H1 (cell line): ENCODE measurements around the gene UBAP2. TPM values are rescaled to one million over a fixed set of nuclear protein-coding genes. Genes with fewer than 3 reads are reported as not detected.

ENCODE experiments used
- CTCF ChIA-PET: fragments of 300-600 bp; sonication (Branson Sonifier 250); formaldehyde crosslinking; loops from one replicate; lab custom pipeline; 2021; ENCODE audit not compliant: partially characterized antibody; lab: Charles Lee
- POLR2A ChIA-PET: fragments of 300-600 bp; sonication (Branson Sonifier 250); formaldehyde crosslinking; loops from one replicate; lab custom pipeline; 2021; ENCODE audit warnings: inconsistent platforms; ENCODE audit not compliant: partially characterized antibody; lab: Charles Lee
- DNase-seq, 2 experiments: peaks; one replicate each; pipeline versions ENCODE4 v3.0.0 to v3.0.0-alpha.2; 2010 to 2022; ENCODE audit warnings: low spot score in 2 of 2, low read depth in 1 of 2, mixed read lengths in 1 of 2
- FAIRE-seq: peaks from 2 replicates; lab custom pipeline; 2011; peaks lifted over from hg19 to GRCh38; lab: Jason Lieb, UNC
- H2AFZ ChIP-seq: 2 replicates; pipeline ENCODE4 v1.8.1; 2012; ENCODE audit warnings: low read length, inconsistent platforms
- H2AK5ac ChIP-seq: 2 replicates; pipeline ENCODE4 v1.6.1; 2013; ENCODE audit warnings: low read depth, low read length
- H2BK120ac ChIP-seq: replicated peaks from 2 replicates; pipeline ENCODE3; 2013; ENCODE audit warnings: low read depth, low read length, inconsistent platforms
- H2BK12ac ChIP-seq: 2 replicates; pipeline ENCODE4 v1.6.1; 2013; ENCODE audit warnings: low read depth, low read length
- H2BK15ac ChIP-seq: 2 replicates; pipeline ENCODE4 v1.6.1; 2013; ENCODE audit warnings: low read length
- H2BK20ac ChIP-seq: 2 replicates; pipeline ENCODE4 v1.6.1; 2013; ENCODE audit warnings: low read length
- H2BK5ac ChIP-seq: 2 replicates; pipeline ENCODE4 v1.6.1; 2013; ENCODE audit warnings: low read depth, low read length
- H3K14ac ChIP-seq: 2 replicates; pipeline ENCODE4 v1.6.1; 2013; ENCODE audit warnings: inconsistent platforms; ENCODE audit not compliant: insufficient read length
- H3K18ac ChIP-seq: 2 replicates; pipeline ENCODE4 v1.6.1; 2013; ENCODE audit warnings: low read length; ENCODE audit errors: extremely low read depth
- H3K23ac ChIP-seq: 2 replicates; pipeline ENCODE4 v1.6.1; 2013; ENCODE audit warnings: inconsistent platforms; ENCODE audit not compliant: insufficient read length
- H3K23me2 ChIP-seq: 2 replicates; pipeline ENCODE4 v1.6.1; 2013; ENCODE audit warnings: low read depth, low read length
- H3K27ac ChIP-seq: 2 replicates; pipeline ENCODE4 v1.6.1; 2011; ENCODE audit warnings: low read depth, low read length, inconsistent platforms
- H3K27me3 ChIP-seq, 4 experiments: replicated peaks in 1 of 4; 1 replicate in 1 of 4; 2 replicates in 3 of 4; pipeline versions ENCODE4 v1.6.1 to v1.8.1; 2011 to 2013; ENCODE audit warnings: low read length in 3 of 4, mild to moderate bottlenecking in 3 of 4, inconsistent platforms in 2 of 4, mixed read lengths in 2 of 4, moderate library complexity in 1 of 4; ENCODE audit not compliant: control insufficient read depth in 3 of 4, insufficient read depth in 3 of 4; ENCODE audit errors: extremely low read depth in 1 of 4
- H3K36me3 ChIP-seq, 4 experiments: 2 replicates each; pipeline versions ENCODE4 v1.6.1 to v1.8.1; 2011 to 2013; ENCODE audit warnings: mild to moderate bottlenecking in 4 of 4, low read length in 3 of 4, moderate library complexity in 2 of 4, control low read depth in 1 of 4, inconsistent platforms in 1 of 4; ENCODE audit not compliant: insufficient read depth in 4 of 4, control insufficient read depth in 2 of 4
- H3K4ac ChIP-seq: replicated peaks from 2 replicates; pipeline ENCODE3; 2013; ENCODE audit warnings: low read length, low read depth, mixed read lengths, inconsistent platforms; ENCODE audit not compliant: insufficient read length
- H3K4me1 ChIP-seq, 4 experiments: replicated peaks in 1 of 4; 1 replicate in 1 of 4; 2 replicates in 3 of 4; pipeline versions ENCODE4 v1.6.1 to v1.8.1; 2011 to 2013; ENCODE audit warnings: low read length in 3 of 4, inconsistent platforms in 2 of 4, mixed read lengths in 1 of 4; ENCODE audit not compliant: insufficient read depth in 4 of 4, control insufficient read depth in 3 of 4
- H3K4me2 ChIP-seq, 2 experiments: 2 replicates each; pipeline versions ENCODE4 v1.6.1 to v1.8.1; 2011 to 2013; ENCODE audit warnings: low read depth in 2 of 2, low read length in 2 of 2, control low read depth in 1 of 2, inconsistent platforms in 1 of 2, mild to moderate bottlenecking in 1 of 2; ENCODE audit not compliant: insufficient read depth in 1 of 2
- H3K4me3 ChIP-seq, 4 experiments: fragments of 200-600, 300-600 bp in 1 of 4; sonication (generic), shearing (Covaris generic), sonication (Bioruptor Twin) in 1 of 4; 2 replicates each; pipeline versions ENCODE4 v1.5.1 to v1.8.1; 2011 to 2016; ENCODE audit warnings: low read length in 4 of 4, low read depth in 3 of 4, control low read depth in 2 of 4, inconsistent platforms in 2 of 4, mild to moderate bottlenecking in 2 of 4, mixed read lengths in 1 of 4, moderate library complexity in 1 of 4; ENCODE audit not compliant: insufficient read depth in 2 of 4; ENCODE audit errors: extremely low read depth in 1 of 4
- H3K56ac ChIP-seq: replicated peaks from 2 replicates; pipeline ENCODE3; 2013; ENCODE audit warnings: low read depth, mild to moderate bottlenecking, mixed read lengths, low read length, inconsistent platforms; ENCODE audit not compliant: insufficient read length
- H3K79me1 ChIP-seq: 2 replicates; pipeline ENCODE4 v1.6.1; 2013; ENCODE audit warnings: low read depth, low read length, control low read depth
- H3K79me2 ChIP-seq, 2 experiments: 2 replicates each; pipeline versions ENCODE4 v1.6.1 to v1.8.1; 2012 to 2013; ENCODE audit warnings: low read length in 2 of 2, mild to moderate bottlenecking in 2 of 2, inconsistent platforms in 1 of 2; ENCODE audit not compliant: insufficient read depth in 2 of 2, control insufficient read depth in 1 of 2
- H3K9ac ChIP-seq, 4 experiments: replicated peaks in 1 of 4; 1 replicate in 1 of 4; 2 replicates in 3 of 4; pipeline versions ENCODE4 v1.6.1 to v1.8.1; 2011 to 2013; ENCODE audit warnings: low read depth in 3 of 4, low read length in 3 of 4, control low read depth in 2 of 4, mild to moderate bottlenecking in 2 of 4, moderate library complexity in 2 of 4, inconsistent platforms in 1 of 4; ENCODE audit errors: extremely low read depth in 1 of 4
- H3K9me3 ChIP-seq, 2 experiments: 2 replicates each; pipeline versions ENCODE4 v1.6.1 to v1.8.1; 2012 to 2013; ENCODE audit warnings: mild to moderate bottlenecking in 2 of 2, moderate library complexity in 2 of 2, control low read depth in 1 of 2, inconsistent platforms in 1 of 2, low read depth in 1 of 2, low read length in 1 of 2, mixed read lengths in 1 of 2; ENCODE audit not compliant: insufficient read depth in 2 of 2
- H4K20me1 ChIP-seq, 2 experiments: replicated peaks in 1 of 2; 2 replicates each; pipeline versions ENCODE3 to v1.8.1; 2011 to 2013; ENCODE audit warnings: inconsistent platforms in 2 of 2, low read length in 2 of 2, mild to moderate bottlenecking in 1 of 2; ENCODE audit not compliant: insufficient read depth in 2 of 2, control insufficient read depth in 1 of 2
- H4K5ac ChIP-seq: 2 replicates; pipeline ENCODE4 v1.6.1; 2013; ENCODE audit warnings: low read length, low read depth, mixed read lengths, inconsistent platforms; ENCODE audit not compliant: insufficient read length
- H4K8ac ChIP-seq: 2 replicates; pipeline ENCODE4 v1.8.0; 2013; ENCODE audit warnings: mild to moderate bottlenecking, moderate library complexity, low read length, inconsistent platforms; ENCODE audit not compliant: insufficient read depth; ENCODE audit errors: extremely low read depth
- H4K91ac ChIP-seq: replicated peaks from 2 replicates; pipeline ENCODE3; 2013; ENCODE audit warnings: low read length, mixed read lengths, inconsistent platforms; ENCODE audit not compliant: insufficient read length
- CHD1 ChIP-seq: IDR thresholded peaks from 2 replicates; pipeline ENCODE4 v1.6.1; 2012; ENCODE audit warnings: low read depth, low read length, improper control_type of control experiment
- EZH2 ChIP-seq: fragments of 200-600 bp; sonication (generic); IDR thresholded peaks from 2 replicates; pipeline ENCODE4 v1.7.1; 2012; ENCODE audit warnings: low read depth, mild to moderate bottlenecking, moderate library complexity, low read length, inconsistent platforms; ENCODE audit not compliant: severe bottlenecking
- KDM1A ChIP-seq: fragments of 200-600, 300-600 bp; sonication (generic); IDR thresholded peaks from 2 replicates; pipeline ENCODE4 v1.7.1; 2016; ENCODE audit warnings: mild to moderate bottlenecking, low read length, borderline replicate concordance
- POU5F1 ChIP-seq: IDR thresholded peaks from 2 replicates; pipeline ENCODE4 v1.6.1; 2011; ENCODE audit warnings: low read depth, mild to moderate bottlenecking, low read length, moderate library complexity
- RAD21 ChIP-seq, 2 experiments: IDR thresholded peaks in 1 of 2; conservative IDR thresholded peaks in 1 of 2; 2 replicates each; pipeline ENCODE4 v1.6.1; 2011; ENCODE audit warnings: low read depth in 2 of 2, low read length in 2 of 2, improper control_type of control experiment in 1 of 2, inconsistent platforms in 1 of 2, mild to moderate bottlenecking in 1 of 2, moderate library complexity in 1 of 2
- RBBP5 ChIP-seq: IDR thresholded peaks from 2 replicates; pipeline ENCODE4 v1.7.1; 2012; ENCODE audit warnings: low read depth, mild to moderate bottlenecking, inconsistent platforms, low read length, moderate library complexity, borderline replicate concordance
- RXRA ChIP-seq: IDR thresholded peaks from 2 replicates; pipeline ENCODE4 v1.6.1; 2011; ENCODE audit warnings: low read depth, mild to moderate bottlenecking, low read length, moderate library complexity; ENCODE audit not compliant: insufficient read depth
- TBP ChIP-seq: IDR thresholded peaks from 2 replicates; pipeline ENCODE4 v1.6.1; 2011; ENCODE audit warnings: low read depth, low read length, improper control_type of control experiment
- ZNF274 ChIP-seq: IDR thresholded peaks from 2 replicates; pipeline ENCODE4 v1.7.0; 2012; ENCODE audit warnings: low read length, borderline replicate concordance; ENCODE audit errors: extremely low read depth
- WGBS, 2 experiments: shearing (Covaris generic) in 1 of 2; methylation state at CpG; one replicate each; pipeline versions ENCODE4 v1.1.6 to v1.1.7; 2013 to 2015; ENCODE audit warnings: low lambda C conversion rate in 2 of 2, mixed read lengths in 2 of 2, inconsistent platforms in 1 of 2, low coverage in 1 of 2, missing lambda C conversion rate in 1 of 2; ENCODE audit not compliant: insufficient replicate concordance in 2 of 2, insufficient coverage in 1 of 2, insufficient read length in 1 of 2; ENCODE audit errors: extremely low coverage in 1 of 2, missing lambda C conversion rate in 1 of 2; 5-methylcytosine and 5-hydroxymethylcytosine counted together
- polyA plus RNA-seq, 7 experiments: library from polyadenylated mRNA; depleted of rRNA in 3 of 7; stranded (reverse) in 5 of 7; unstranded in 2 of 7; fragments of >200 nt in 5 of 7; fragments of 200-250 nt in 2 of 7; gene quantifications; 1 replicate in 5 of 7; 2 replicates in 1 of 7; 4 replicates in 1 of 7; pipeline versions ENCODE4 v1.2.1 to v1.2.3, GENCODE V29; 2011 to 2013; ENCODE audit warnings: missing spikeins in 2 of 7, mixed read lengths in 2 of 7
- total RNA-seq: library from RNA; stranded (reverse); fragmentation: NEBNext Ultra II Directional; extraction: Animal tissue kit (Norgen Biotek cat#: 25700); gene quantifications from 2 replicates; pipeline ENCODE4 v1.2.1, GENCODE V29; 2021
- TF ChIP-seq, protein P1 (sequence below), 3 experiments: IDR thresholded peaks; 1 replicate in 2 of 3; 2 replicates in 1 of 3; pipeline versions ENCODE4 v1.5.1 to v1.6.1; 2011; ENCODE audit warnings: low read length in 3 of 3, mild to moderate bottlenecking in 3 of 3, inconsistent platforms in 2 of 3, low read depth in 1 of 3, moderate library complexity in 1 of 3; ENCODE audit not compliant: insufficient read depth in 1 of 3; ENCODE audit errors: control extremely low read depth in 1 of 3

The UBAP2 gene
- total and polyA plus RNA-seq, 2 of the 8 experiments (the other 6 are each of a cell fraction or from before 2014, with no cell fraction given): 75.0 to 81.4 TPM

DNA sequence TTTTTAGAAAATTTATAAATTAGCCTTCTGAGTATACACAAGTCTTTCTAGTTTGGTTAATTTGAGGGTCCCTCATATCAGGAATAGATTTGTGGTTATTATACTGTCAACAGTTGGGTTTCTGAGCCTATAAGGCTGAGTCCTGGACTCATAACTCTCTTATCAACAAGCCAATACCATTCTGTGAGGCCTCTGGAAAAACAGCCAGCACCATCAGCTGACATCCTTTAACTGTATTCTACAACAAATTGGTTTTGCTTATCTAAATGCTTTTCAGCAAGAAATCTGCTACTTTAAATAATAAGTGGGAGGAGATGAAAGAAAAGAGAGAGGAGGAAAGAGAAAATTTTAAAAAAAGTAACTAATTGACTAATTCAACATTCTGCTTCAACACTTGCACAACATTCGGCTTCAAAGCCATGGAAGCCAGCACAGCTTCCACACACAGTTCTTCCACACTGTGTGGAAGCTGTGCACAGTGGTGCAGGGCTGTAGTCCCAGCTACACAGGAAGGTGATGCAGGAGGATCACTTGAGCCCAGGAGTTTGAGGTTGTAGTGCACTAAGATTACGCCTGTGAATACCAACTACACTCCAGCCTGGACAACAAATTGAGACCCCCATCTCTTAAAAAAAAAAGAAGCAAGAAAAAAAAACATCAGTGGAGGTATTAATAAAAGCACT lies 84.5 kb downstream of the UBAP2 start:
- Histone ChIP-seq H2BK15ac (no peak overlapping the region), H3K4me3 (no peak overlapping the region), H3K9ac (no peak overlapping the region), H2AK5ac (no peak overlapping the region), H4K91ac (no peak overlapping the region), H3K23ac (no peak overlapping the region), H3K79me1 (no peaks in the 10 kb centered on the region), H2BK5ac (no peak overlapping the region), H3K27me3 (no peaks in the 10 kb centered on the region), H3K4ac (no peak overlapping the region), H2AFZ (no peak overlapping the region), H3K4me2 (no peak overlapping the region), H3K56ac (no peak overlapping the region), H3K9me3 (no peaks in the 10 kb centered on the region), H3K27ac (no peak overlapping the region), H2BK12ac (no peak overlapping the region), H4K5ac (no peak overlapping the region), H3K36me3 (peaks cover 3 to 25% (median 5%) of the 10 kb centered on the region in 4 experiments; a peak in 5 of 8 replicates), H3K23me2 (no peaks in the 10 kb centered on the region), H3K14ac (no peak overlapping the region), H3K18ac (no peak overlapping the region), H2BK120ac (no peak overlapping the region), H4K20me1 (no peaks in the 10 kb centered on the region), H2BK20ac (no peak overlapping the region), H3K79me2 (no peaks in the 10 kb centered on the region), H4K8ac (no peak overlapping the region), H3K4me1 (no peaks in the 10 kb centered on the region)
- no peak for FAIRE-seq
- ChIA-PET CTCF (no interaction called here), POLR2A (no interaction called here)
- WGBS, 2 experiments: 98% methylated on average over 2 of the region's 2 CpGs; no CpG with 5 or more reads in 1 of the 2 experiments
- no peak for DNase-seq
- TF ChIP-seq, protein P1, sequence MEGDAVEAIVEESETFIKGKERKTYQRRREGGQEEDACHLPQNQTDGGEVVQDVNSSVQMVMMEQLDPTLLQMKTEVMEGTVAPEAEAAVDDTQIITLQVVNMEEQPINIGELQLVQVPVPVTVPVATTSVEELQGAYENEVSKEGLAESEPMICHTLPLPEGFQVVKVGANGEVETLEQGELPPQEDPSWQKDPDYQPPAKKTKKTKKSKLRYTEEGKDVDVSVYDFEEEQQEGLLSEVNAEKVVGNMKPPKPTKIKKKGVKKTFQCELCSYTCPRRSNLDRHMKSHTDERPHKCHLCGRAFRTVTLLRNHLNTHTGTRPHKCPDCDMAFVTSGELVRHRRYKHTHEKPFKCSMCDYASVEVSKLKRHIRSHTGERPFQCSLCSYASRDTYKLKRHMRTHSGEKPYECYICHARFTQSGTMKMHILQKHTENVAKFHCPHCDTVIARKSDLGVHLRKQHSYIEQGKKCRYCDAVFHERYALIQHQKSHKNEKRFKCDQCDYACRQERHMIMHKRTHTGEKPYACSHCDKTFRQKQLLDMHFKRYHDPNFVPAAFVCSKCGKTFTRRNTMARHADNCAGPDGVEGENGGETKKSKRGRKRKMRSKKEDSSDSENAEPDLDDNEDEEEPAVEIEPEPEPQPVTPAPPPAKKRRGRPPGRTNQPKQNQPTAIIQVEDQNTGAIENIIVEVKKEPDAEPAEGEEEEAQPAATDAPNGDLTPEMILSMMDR (IDR thresholded peaks at IDR 0.05; ENCODE audit: control extremely low read depth in 1 of 3, insufficient read depth in 1 of 3, low read depth in 1 of 3, low read length in 3 of 3): no peak
- no peak for TF ChIP-seq ZNF274
- no peak for TF ChIP-seq RXRA
- TF ChIP-seq RBBP5: no peak
- no peak for TF ChIP-seq RAD21 (IDR thresholded peaks at IDR 0.05 in 1 of 2, conservative IDR thresholded peaks at IDR 0.05 in 1 of 2; ENCODE audit: low read depth in 2 of 2, low read length in 2 of 2)
- no peak for TF ChIP-seq EZH2
- TF ChIP-seq POU5F1: no peak
- no peak for TF ChIP-seq TBP
- no peak for TF ChIP-seq KDM1A
- no peak for TF ChIP-seq CHD1
